SK-N-SH (cell line): ENCODE measurements around the gene C8A. TPM values are rescaled to one million over a fixed set of nuclear protein-coding genes. Genes with fewer than 3 reads are reported as not detected.

Source experiments
- CTCF ChIA-PET: fragments of 300-600, 350-600 bp; formaldehyde crosslinking; extraction: SDS; loops from one replicate; lab custom pipeline; 2021; lab: Yijun Ruan, JAX
- POLR2A ChIA-PET: fragments of 350-600 bp; sonication (Branson Sonifier 250); formaldehyde crosslinking; extraction: SDS; loops from one replicate; lab custom pipeline; 2020; ENCODE audit warnings: antibody characterized with exemption, inconsistent platforms; lab: Yijun Ruan, JAX
- DNase-seq: peaks from one replicate; pipeline ENCODE4 v3.0.0; 2012
- H2AFZ ChIP-seq: fragments of 200-600 bp; sonication (generic); 2 replicates; pipeline ENCODE4 v1.8.1; 2016; ENCODE audit warnings: antibody characterized with exemption, mild to moderate bottlenecking, low read depth
- H3F3A ChIP-seq: fragments of 200-600 bp; sonication (generic); replicated peaks from 2 replicates; pipeline ENCODE3; 2016; ENCODE audit warnings: antibody characterized with exemption, mild to moderate bottlenecking; ENCODE audit not compliant: insufficient read depth
- H3K27ac ChIP-seq, 2 experiments: fragments of 200-500 bp in 1 of 2; fragments of 200-600 bp in 1 of 2; sonication (Bioruptor generic) in 1 of 2; sonication (generic), shearing (Covaris generic) in 1 of 2; 2 replicates each; pipeline versions ENCODE4 v1.5.1 to v1.6.1; 2014 to 2016; ENCODE audit warnings: low read depth in 2 of 2, inconsistent platforms in 1 of 2, low read length in 1 of 2, mild to moderate bottlenecking in 1 of 2, mixed read lengths in 1 of 2
- H3K27me3 ChIP-seq: fragments of 200-600 bp; sonication (generic), shearing (Covaris generic); 2 replicates; pipeline ENCODE4 v1.6.1; 2016; ENCODE audit warnings: mixed run types; ENCODE audit not compliant: insufficient read depth
- H3K36me3 ChIP-seq, 2 experiments: fragments of 200-500 bp in 1 of 2; fragments of 200-600 bp in 1 of 2; sonication (Bioruptor generic) in 1 of 2; sonication (generic) in 1 of 2; replicated peaks in 1 of 2; 2 replicates each; pipeline versions ENCODE3 to v1.5.1; 2014 to 2016; ENCODE audit warnings: low read length in 1 of 2, mild to moderate bottlenecking in 1 of 2; ENCODE audit not compliant: insufficient read depth in 2 of 2, control insufficient read depth in 1 of 2
- H3K4me1 ChIP-seq, 2 experiments: fragments of 200-500 bp in 1 of 2; fragments of 200-600 bp in 1 of 2; sonication (Bioruptor generic) in 1 of 2; sonication (generic), shearing (Covaris generic) in 1 of 2; 2 replicates each; pipeline versions ENCODE4 v1.5.1 to v1.6.1; 2014 to 2016; ENCODE audit warnings: low read depth in 1 of 2, low read length in 1 of 2, mixed run types in 1 of 2; ENCODE audit not compliant: insufficient read depth in 2 of 2, control insufficient read depth in 1 of 2
- H3K4me2 ChIP-seq: fragments of 200-600 bp; sonication (generic), shearing (Covaris generic); 2 replicates; pipeline ENCODE4 v1.6.1; 2017; ENCODE audit warnings: mixed run types
- H3K4me3 ChIP-seq, 2 experiments: fragments of 200-500 bp in 1 of 2; fragments of 200-600 bp in 1 of 2; sonication (Bioruptor generic) in 1 of 2; sonication (generic), shearing (Covaris generic) in 1 of 2; 2 replicates each; pipeline versions ENCODE4 v1.5.1 to v1.8.1; 2014 to 2016; ENCODE audit warnings: low read depth in 2 of 2, inconsistent platforms in 1 of 2, low read length in 1 of 2, mild to moderate bottlenecking in 1 of 2, mixed read lengths in 1 of 2, moderate library complexity in 1 of 2
- H3K79me2 ChIP-seq: fragments of 200-600 bp; sonication (generic); 2 replicates; pipeline ENCODE4 v1.8.1; 2017; ENCODE audit warnings: mild to moderate bottlenecking; ENCODE audit not compliant: insufficient read depth
- H3K9ac ChIP-seq: fragments of 200-600 bp; sonication (generic); 2 replicates; pipeline ENCODE4 v1.6.1; 2017; ENCODE audit warnings: mixed run types
- H3K9me2 ChIP-seq: fragments of 200-600 bp; sonication (generic); 2 replicates; pipeline ENCODE4 v1.6.1; 2017; ENCODE audit warnings: mixed run types
- H3K9me3 ChIP-seq: fragments of 200-600 bp; sonication (generic); 2 replicates; pipeline ENCODE4 v1.6.1; 2017; ENCODE audit warnings: mixed run types, mild to moderate bottlenecking, moderate library complexity
- H4K20me1 ChIP-seq: fragments of 200-600 bp; sonication (generic); 2 replicates; pipeline ENCODE4 v1.6.1; 2017; ENCODE audit warnings: mild to moderate bottlenecking, mixed run types; ENCODE audit not compliant: insufficient read depth
- EZH2phosphoT487 ChIP-seq: fragments of 200-600 bp; sonication (generic); IDR thresholded peaks from 2 replicates; pipeline ENCODE4 v1.6.1; 2017; ENCODE audit warnings: low read depth, mixed run types, mild to moderate bottlenecking, antibody characterized with exemption, moderate library complexity, borderline replicate concordance
- FOSL2 ChIP-seq: IDR thresholded peaks from 2 replicates; pipeline ENCODE4 v1.4.0; 2012; ENCODE audit warnings: low read depth, mild to moderate bottlenecking, moderate library complexity, borderline replicate concordance
- FOXJ3 ChIP-seq: sonication (generic); formaldehyde crosslinking; IDR thresholded peaks from 2 replicates; pipeline ENCODE4 v1.5.1; 2020; ENCODE audit warnings: mild to moderate bottlenecking, missing genetic modification reagents
- GABPA ChIP-seq: IDR thresholded peaks from 2 replicates; pipeline ENCODE4 v1.4.0; 2012; ENCODE audit warnings: low read depth, mild to moderate bottlenecking
- GATA2 ChIP-seq: sonication (generic); formaldehyde crosslinking; IDR thresholded peaks from 2 replicates; pipeline ENCODE4 v1.5.0; 2020; ENCODE audit warnings: mild to moderate bottlenecking, missing genetic modification reagents
- MEF2A ChIP-seq: IDR thresholded peaks from 2 replicates; pipeline ENCODE4 v1.4.0; 2012; ENCODE audit warnings: low read depth, borderline replicate concordance
- NFIC ChIP-seq: IDR thresholded peaks from 2 replicates; pipeline ENCODE4 v1.4.0; 2012; ENCODE audit warnings: borderline replicate concordance
- RFX5 ChIP-seq: IDR thresholded peaks from 2 replicates; pipeline ENCODE4 v1.6.1; 2012; ENCODE audit warnings: mild to moderate bottlenecking, improper control_type of control experiment, low read length
- RXRA ChIP-seq: IDR thresholded peaks from 2 replicates; pipeline ENCODE4 v1.4.0; 2012; ENCODE audit warnings: low read depth, mild to moderate bottlenecking, borderline replicate concordance
- SMC3 ChIP-seq: IDR thresholded peaks from 2 replicates; pipeline ENCODE4 v1.6.1; 2012; ENCODE audit warnings: low read depth, low read length, improper control_type of control experiment
- TAF1 ChIP-seq: IDR thresholded peaks from 2 replicates; pipeline ENCODE4 v1.6.1; 2012; ENCODE audit warnings: low read depth, mild to moderate bottlenecking, low read length, moderate library complexity, borderline replicate concordance
- TCF12 ChIP-seq: IDR thresholded peaks from 2 replicates; pipeline ENCODE4 v1.4.0; 2012
- TEAD4 ChIP-seq: IDR thresholded peaks from 2 replicates; pipeline ENCODE4 v1.4.0; 2012; ENCODE audit warnings: mild to moderate bottlenecking, borderline replicate concordance; ENCODE audit not compliant: insufficient read depth
- WGBS: methylation state at CpG from one replicate; pipeline ENCODE4 v1.1.6; 2017; ENCODE audit warnings: low lambda C conversion rate; 5-methylcytosine and 5-hydroxymethylcytosine counted together
- polyA plus RNA-seq, 3 experiments: library from polyadenylated mRNA; depleted of rRNA; stranded (reverse); fragments of >200 nt; gene quantifications; 2 replicates each; pipeline ENCODE4 v1.2.3, GENCODE V29; 2012
- TF ChIP-seq, protein P1 (sequence below): IDR thresholded peaks from 2 replicates; pipeline ENCODE4 v1.4.0; 2012; ENCODE audit warnings: low read depth, borderline replicate concordance
- TF ChIP-seq, protein P2 (sequence below): IDR thresholded peaks from 2 replicates; pipeline ENCODE4 v1.4.0; 2012; ENCODE audit warnings: low read depth
- TF ChIP-seq, protein P3 (sequence below): fragments of 150-350 bp; IDR thresholded peaks from 2 replicates; pipeline ENCODE4 v1.6.1; 2016; ENCODE audit warnings: mild to moderate bottlenecking, low read depth, low read length
- TF ChIP-seq, protein P4 (sequence below): IDR thresholded peaks from 2 replicates; pipeline ENCODE4; 2012
- TF ChIP-seq, protein P5 (sequence below): IDR thresholded peaks from 2 replicates; pipeline ENCODE4 v1.4.0; 2012; ENCODE audit warnings: low read depth, borderline replicate concordance
- TF ChIP-seq, protein P6 (sequence below): fragments of 150-350 bp; IDR thresholded peaks from 2 replicates; pipeline ENCODE4 v1.6.1; 2017; ENCODE audit warnings: antibody characterized with exemption, low read length, low read depth, borderline replicate concordance

Gene C8A
- polyA plus RNA-seq, 1 of the 3 experiments (the other 2 are of a cell fraction) = not detected

DNA sequence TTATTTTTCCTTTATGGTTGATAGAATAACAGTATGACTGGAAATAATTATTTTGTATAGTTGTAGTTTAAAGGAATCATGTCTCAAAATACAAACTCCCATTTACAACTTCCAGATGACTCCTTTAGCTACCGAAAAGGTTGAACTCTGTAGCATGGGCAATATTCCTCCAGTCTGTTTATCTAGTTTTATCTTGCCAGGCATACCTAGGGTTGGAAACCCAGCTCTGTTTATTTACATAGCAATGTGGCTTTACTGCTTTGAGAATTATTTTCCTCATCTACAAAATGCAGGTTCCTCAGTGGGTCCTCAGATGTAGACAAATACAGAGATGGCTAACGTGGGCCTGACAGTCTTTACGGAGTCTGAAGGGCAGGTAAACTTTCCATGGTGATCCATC, 51.1 kb downstream of the C8A start:
- Histone ChIP-seq H4K20me1 (no peaks in the 10 kb centered on the region), H2AFZ (no peak overlapping the region), H3K4me2 (no peak overlapping the region), H3K4me1 (no peaks in the 10 kb centered on the region; a peak in 1 of 4 replicates), H3K79me2 (no peaks in the 10 kb centered on the region), H3K4me3 (no peak overlapping the region), H3K9me3 (no peaks in the 10 kb centered on the region), H3K27me3 (no peaks in the 10 kb centered on the region), H3K9me2 (no peaks in the 10 kb centered on the region), H3F3A (no peaks in the 10 kb centered on the region), H3K9ac (no peak overlapping the region), H3K27ac (no peak overlapping the region), H3K36me3 (no peaks in the 10 kb centered on the region)
- ChIA-PET POLR2A (no interaction called here), CTCF (no interaction called here)
- 42% methylated on average over 3 of the region's 3 CpGs for WGBS
- DNase-seq = no peak
- TF ChIP-seq GABPA (no peak), SMC3 (no peak)

DNA sequence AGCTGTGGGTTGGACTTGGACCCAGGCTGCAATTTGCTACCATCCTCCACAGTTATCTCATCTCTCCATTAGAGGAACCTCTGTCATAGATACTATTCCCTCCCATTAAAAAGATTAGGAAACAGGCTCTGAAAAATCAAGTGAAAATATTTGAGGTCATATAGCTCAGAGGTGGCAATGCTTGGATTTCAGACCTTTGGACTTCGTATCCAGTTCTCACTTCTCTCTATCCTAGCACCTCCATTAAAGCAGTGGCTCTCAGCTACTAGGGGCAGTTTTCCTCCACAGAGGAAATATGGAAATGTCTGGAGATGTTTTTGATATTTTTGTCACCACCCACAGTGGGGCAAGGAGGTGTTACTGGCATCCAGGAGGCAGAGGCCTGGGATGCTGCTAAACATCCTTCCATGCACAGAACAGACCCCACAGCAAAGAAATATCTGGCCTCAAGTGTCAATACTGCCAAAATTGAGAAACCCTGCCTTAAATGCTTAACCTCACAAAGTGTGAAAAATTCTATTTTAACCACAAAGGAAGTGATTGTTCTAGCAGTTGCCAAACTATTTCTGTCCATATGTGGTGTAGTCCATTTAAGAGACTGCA, 54.1 kb downstream of the C8A start:
- Histone ChIP-seq H3K4me1 (no peaks in the 10 kb centered on the region; a peak in 1 of 4 replicates), H4K20me1 (no peaks in the 10 kb centered on the region), H3K27me3 (no peaks in the 10 kb centered on the region), H3K9ac (no peak overlapping the region), H3K4me3 (no peak overlapping the region), H3K9me2 (no peaks in the 10 kb centered on the region), H3K4me2 (no peak overlapping the region), H3F3A (no peaks in the 10 kb centered on the region), H2AFZ (no peak overlapping the region), H3K36me3 (no peaks in the 10 kb centered on the region), H3K9me3 (no peaks in the 10 kb centered on the region), H3K27ac (no peak overlapping the region), H3K79me2 (no peaks in the 10 kb centered on the region)
- 71% methylated on average over 1 of the region's 1 CpG for WGBS
- no peak for DNase-seq
- CTCF ChIA-PET = interaction anchor here (0.6 kb wide), 1 partner anchor 1941 kb away, joined by 3 read pairs; no protein-coding TSS in a partner anchor
- POLR2A ChIA-PET = no interaction called here
- TF ChIP-seq, protein P1, sequence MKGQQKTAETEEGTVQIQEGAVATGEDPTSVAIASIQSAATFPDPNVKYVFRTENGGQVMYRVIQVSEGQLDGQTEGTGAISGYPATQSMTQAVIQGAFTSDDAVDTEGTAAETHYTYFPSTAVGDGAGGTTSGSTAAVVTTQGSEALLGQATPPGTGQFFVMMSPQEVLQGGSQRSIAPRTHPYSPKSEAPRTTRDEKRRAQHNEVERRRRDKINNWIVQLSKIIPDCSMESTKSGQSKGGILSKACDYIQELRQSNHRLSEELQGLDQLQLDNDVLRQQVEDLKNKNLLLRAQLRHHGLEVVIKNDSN = no peak
- TF ChIP-seq MEF2A (no peak), TCF12 (no peak), TEAD4 (no peak), EZH2phosphoT487 (no peak), FOSL2 (no peak), GATA2 (CRISPR knock-in tag) (no peak), RXRA (no peak), NFIC (no peak), FOXJ3 (CRISPR knock-in tag) (no peak), RFX5 (no peak), TAF1 (no peak), SMC3 (no peak)
- TF ChIP-seq, protein P2, sequence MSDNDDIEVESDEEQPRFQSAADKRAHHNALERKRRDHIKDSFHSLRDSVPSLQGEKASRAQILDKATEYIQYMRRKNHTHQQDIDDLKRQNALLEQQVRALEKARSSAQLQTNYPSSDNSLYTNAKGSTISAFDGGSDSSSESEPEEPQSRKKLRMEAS = no peak
- TF ChIP-seq, protein P3, sequence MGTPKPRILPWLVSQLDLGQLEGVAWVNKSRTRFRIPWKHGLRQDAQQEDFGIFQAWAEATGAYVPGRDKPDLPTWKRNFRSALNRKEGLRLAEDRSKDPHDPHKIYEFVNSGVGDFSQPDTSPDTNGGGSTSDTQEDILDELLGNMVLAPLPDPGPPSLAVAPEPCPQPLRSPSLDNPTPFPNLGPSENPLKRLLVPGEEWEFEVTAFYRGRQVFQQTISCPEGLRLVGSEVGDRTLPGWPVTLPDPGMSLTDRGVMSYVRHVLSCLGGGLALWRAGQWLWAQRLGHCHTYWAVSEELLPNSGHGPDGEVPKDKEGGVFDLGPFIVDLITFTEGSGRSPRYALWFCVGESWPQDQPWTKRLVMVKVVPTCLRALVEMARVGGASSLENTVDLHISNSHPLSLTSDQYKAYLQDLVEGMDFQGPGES = no peak
- TF ChIP-seq, protein P4, sequence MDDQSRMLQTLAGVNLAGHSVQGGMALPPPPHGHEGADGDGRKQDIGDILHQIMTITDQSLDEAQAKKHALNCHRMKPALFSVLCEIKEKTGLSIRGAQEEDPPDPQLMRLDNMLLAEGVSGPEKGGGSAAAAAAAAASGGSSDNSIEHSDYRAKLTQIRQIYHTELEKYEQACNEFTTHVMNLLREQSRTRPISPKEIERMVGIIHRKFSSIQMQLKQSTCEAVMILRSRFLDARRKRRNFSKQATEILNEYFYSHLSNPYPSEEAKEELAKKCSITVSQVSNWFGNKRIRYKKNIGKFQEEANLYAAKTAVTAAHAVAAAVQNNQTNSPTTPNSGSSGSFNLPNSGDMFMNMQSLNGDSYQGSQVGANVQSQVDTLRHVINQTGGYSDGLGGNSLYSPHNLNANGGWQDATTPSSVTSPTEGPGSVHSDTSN = no peak
- TF ChIP-seq, protein P5, sequence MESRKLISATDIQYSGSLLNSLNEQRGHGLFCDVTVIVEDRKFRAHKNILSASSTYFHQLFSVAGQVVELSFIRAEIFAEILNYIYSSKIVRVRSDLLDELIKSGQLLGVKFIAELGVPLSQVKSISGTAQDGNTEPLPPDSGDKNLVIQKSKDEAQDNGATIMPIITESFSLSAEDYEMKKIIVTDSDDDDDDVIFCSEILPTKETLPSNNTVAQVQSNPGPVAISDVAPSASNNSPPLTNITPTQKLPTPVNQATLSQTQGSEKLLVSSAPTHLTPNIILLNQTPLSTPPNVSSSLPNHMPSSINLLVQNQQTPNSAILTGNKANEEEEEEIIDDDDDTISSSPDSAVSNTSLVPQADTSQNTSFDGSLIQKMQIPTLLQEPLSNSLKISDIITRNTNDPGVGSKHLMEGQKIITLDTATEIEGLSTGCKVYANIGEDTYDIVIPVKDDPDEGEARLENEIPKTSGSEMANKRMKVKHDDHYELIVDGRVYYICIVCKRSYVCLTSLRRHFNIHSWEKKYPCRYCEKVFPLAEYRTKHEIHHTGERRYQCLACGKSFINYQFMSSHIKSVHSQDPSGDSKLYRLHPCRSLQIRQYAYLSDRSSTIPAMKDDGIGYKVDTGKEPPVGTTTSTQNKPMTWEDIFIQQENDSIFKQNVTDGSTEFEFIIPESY = no peak
- TF ChIP-seq, protein P6, sequence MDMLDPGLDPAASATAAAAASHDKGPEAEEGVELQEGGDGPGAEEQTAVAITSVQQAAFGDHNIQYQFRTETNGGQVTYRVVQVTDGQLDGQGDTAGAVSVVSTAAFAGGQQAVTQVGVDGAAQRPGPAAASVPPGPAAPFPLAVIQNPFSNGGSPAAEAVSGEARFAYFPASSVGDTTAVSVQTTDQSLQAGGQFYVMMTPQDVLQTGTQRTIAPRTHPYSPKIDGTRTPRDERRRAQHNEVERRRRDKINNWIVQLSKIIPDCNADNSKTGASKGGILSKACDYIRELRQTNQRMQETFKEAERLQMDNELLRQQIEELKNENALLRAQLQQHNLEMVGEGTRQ = no peak
